SK-MEL-5 (cell line): Measurements from ENCODE around the gene SEPTIN5. TPM values are rescaled to one million over a fixed set of nuclear protein-coding genes. Genes with fewer than 3 reads are reported as not detected.

Experiments used
- DNase-seq: peaks from one replicate; pipeline ENCODE4 v3.0.0-alpha.2; 2016; ENCODE audit warnings: low read depth, low spot score
- in situ Hi-C: cut with HindIII; loops from 2 replicates; pipeline ENCODE4 v1.10.0; 2016; ENCODE audit warnings: low sequenced_read_pairs, high pct_unique_total_duplicates, low pct_unique_long_range_greater_than_20kb
- total RNA-seq: library from RNA; depleted of rRNA; stranded (reverse); fragments of >200 nt; shearing (Covaris generic); gene quantifications from 2 replicates; pipeline ENCODE4 v1.2.3, GENCODE V29; 2014

SEPTIN5 gene
- total RNA-seq, 1 experiment from 2014 or later: 16.3 TPM

DNA sequence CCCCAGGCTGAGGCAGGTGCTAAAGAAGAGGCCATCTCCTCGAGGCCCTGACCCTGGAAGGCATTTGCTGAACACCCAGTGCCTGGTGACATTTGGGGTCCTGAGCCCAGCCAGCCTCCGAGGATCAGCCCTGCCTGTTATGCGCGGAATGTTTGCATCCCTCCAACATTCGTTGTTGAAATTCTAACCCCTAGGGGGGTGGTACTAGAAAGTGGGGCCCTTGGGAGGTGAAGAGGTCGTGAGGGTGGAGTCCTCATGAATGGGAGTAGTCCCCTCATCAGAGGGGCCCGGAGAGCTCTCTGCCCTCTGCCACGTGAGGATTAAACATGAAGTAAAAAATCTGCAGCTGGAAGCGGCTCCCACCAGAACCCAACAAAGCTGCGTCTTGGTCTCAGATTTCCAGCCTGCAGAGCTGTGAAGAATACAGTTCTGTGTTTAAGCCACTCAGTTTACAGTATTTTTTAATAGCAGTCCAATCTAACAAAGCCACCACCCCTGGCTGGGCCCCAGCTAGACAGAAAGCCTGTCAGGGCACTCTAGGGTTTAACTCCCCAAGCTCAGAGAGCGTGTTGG is 35.3 kb upstream of the SEPTIN5 start:
- in situ Hi-C loops: no loop called here
- DNase-seq: no peak

DNA sequence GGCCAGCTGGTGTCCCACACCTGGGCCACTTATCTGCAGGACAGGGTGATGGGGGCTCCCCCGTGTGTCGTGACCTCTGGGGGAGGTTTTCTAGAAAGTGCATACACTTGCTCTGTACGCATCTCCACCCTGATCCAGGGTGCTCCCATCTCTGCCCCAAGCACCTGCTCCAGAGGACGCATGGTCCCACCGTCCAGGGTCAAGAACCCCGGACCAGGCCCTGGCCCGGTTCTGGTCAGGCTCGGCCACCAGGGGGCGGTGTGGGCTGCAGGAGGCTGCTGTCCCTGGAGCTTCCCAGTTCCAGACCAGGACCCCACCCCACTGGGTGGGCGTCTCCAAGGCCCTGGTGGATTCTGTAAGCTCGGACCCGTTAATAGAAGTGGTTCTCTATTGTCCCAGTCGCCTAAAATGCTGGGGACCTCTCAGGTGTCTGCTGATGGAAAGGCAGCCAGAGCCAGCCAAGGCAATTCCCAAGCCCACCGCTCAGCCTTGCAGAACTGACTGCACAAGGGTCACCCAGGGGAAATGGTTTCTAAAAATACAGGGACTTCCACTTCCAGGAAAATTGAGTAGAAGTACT is 34.7 kb upstream of the SEPTIN5 start:
- in situ Hi-C loops: no loop called here
- DNase-seq: peak; percentile 48

DNA sequence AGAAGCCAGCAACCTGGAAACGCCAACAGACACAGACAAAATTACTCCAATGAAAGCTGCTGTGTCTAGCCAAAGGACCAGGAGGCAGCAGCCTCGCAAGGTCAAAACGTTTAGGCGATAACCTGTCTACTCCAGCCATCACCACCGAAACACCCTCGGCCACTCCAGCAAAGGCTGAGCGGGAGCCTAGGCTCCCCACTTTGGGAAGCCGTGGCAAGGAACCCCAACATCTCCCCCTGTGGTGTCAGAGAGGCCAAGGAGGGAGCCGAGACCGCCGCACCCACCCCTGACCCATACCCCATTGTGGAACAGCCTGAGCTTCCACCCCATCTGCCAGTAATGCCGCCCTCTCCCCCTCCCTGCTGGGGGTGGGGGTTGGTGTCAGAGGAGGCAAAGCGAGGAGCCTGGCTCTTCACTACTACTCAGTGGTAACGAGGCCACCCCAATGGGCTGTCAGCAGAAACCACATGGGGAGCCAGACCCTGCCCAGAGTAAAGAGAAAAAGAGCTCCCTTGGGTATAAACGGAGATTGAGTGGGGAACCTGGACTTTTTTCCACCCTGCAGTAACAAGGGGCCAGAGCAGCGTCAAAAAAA is 33.9 kb upstream of the SEPTIN5 start:
- in situ Hi-C loops: no loop called here

DNA sequence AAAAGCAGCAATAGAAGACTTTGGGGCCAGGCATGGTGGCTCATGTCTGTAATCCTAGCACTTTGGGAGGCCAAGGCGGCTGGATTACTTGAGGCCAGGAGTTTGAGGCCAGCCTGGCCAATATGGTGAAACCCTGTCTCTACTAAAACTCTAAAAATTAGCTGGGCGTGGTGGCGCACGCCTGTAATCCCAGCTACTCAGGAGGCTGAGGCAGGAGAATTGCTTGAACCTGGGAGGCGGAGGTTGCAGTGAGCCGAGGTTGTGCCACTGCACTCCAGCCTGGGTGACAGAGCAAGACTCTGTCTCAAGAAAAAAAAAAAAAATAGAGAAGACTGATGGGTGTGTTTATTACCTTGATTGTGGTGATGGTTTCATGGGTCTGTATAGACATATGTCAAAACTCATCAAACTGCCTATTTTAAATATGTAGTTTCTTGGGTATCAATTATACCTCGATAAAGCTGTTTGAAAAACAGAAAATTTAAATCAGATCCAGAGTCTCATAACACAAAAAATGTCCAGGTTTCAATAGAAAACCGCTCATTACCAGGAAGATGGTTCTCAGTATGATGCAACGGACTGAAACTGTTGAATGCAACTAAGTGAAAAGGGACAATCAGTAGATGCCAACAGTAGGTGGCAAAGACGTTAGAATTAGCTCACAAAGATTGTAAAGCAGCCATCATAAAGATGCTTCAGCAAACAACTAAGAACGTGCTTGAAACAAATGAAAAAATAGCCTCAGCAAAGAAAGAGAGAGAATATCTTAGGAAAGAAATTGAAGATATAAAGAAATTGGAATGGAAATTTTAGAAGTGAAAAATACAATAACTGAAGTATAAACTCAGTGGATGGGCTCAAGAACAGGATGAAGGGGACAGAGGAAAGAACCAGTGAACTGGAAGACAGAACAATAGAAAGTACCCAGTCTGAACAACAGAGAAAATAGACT is 33.1 kb upstream of the SEPTIN5 start:
- in situ Hi-C loops: no loop called here
- DNase-seq: no peak

More for the DNA sequence above, 33.9 kb upstream of the SEPTIN5 start:
- no peak for DNase-seq

DNA sequence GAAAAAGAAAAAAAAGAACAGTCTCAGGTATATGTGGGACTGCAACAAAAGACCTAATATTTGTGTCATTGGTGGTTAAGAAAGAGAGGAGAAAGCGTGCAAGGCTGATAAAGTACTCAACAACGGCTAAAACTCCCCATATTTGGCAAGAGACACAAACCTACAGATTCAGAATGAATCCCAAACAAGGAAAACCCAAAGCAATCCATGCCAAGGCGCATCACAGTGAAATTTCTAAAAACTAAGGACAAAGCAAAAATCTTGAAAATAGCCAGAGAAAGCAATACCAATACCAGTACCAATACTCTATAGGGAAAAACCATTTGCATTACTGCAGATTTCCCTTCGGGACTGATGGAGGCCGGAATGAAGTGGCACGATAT is 32.4 kb upstream of the SEPTIN5 start:
- in situ Hi-C loops: no loop called here
- DNase-seq: no peak

DNA sequence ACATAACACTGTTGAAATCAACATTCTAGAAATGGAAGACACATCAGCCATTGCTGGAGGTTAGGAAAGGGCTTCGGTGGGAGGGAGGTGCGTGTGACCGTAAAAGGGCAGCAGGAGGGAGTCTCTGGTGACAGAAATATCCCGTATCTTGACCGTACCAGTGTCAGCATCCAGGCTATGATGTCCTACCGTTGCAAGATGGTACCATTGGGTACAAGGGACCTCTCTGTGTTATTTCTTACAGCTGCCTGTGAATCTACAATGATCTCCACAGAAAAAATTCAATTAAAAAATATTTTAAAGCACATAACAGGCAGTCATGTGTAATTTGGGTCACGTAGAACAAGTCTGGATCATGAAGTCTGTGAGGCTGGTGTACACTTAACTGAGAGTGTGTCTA is 27.4 kb upstream of the SEPTIN5 start:
- no peak for DNase-seq
- in situ Hi-C loops: no loop called here

DNA sequence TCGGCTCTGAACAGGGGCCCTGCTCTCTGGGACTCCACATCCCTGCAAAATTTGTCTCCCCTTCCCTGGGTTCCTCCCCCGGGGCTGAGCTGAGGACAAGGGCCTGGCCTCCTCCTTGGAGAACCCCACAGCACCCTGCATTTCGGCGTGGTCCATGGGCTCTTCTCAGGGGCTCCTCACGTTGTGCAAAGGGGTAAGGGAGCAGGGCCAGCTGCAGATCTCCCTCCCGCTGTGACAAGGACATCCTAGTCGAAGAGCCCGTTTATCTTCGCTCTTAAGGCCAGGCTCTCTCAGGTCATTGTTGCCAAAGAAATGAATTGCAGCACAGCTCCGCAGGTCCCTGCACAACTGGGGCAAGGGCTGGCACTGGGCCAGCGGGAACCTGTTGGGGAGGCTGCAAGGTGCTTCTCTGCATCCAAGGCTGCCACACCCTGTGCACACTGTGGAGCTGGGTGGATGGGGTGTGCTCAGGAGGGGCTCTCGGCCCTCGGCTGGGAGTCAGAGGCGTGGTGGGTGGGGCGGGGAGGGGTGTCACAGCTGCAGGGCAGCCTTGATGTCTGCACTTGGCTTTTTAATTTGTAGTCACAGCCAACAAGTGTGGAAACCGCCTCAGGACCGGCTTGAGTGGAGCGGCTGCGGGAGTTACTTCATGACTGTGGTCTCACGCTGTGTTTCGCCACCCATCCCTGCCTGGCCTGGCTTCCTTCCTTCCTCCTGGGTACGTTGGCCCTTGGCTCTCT is 26.6 kb upstream of the SEPTIN5 start:
- in situ Hi-C loops: no loop called here
- DNase-seq: no peak

DNA sequence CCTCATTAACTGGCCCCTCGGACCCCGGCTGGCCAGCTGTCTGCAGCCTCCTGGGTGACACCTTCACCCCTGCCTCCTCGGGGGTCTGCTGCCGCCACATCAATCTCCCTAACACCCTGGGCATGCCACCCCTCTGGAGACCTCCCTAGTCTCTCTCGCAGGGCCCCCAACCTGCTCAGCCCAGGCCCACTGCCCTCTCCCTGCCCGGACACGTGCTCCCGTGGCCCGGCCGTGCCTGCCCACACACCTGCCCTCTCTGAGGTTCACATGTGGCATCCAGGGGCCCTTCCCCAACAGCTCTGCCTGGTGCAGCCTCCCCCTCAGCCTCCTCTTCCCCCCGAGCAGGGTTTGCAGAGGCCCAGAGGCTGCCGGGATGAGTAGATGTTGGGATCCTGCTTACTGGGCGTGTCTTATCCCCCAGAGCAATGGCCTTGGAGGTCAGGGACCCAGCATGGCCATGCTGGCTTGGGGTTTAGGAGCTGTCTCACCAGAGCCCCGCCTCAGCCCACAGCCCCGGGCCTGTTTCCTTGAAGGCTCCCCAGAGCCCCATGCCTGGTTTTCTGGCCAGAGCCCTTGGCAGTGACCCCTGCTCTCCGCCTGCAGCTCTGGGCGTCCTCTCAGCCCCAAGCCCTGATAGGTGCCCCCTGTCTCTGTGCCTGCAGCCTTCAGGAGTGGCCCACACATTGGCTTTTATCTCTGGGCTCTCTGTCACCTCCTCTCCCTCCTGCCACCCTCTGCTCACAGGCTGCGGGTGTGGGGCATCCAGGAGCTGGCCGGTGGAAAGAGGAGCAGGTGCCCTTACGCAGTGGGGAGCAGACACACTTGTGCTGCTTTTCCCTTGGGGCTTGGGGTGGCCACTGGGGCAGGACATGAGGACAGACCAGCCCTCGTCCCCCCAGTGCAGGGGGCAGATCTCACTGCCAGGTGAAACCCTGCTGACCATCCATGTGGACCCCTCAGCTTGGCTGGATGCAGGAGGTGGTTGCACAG is 25.7 kb upstream of the SEPTIN5 start:
- DNase-seq: no peak
- in situ Hi-C loops: no loop called here

DNA sequence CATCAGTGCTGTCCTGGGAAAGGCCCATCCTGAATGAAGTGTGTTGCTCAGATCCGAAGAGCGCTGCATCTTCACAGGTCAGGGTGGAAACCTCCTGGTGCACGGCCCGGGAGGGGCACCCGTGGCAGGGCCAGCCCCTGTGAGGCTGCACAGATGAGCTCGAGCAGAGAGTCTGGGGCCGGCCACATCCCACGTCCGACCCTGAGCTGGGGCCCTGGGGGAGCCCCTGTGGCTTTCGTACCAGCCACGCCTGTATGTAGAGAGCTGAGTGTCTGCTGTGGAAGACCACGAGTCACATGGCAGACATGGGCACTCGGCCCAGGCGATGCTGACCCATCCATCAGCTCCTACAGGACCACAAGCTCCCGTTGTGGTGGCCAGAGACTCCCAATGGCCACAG is 24.9 kb upstream of the SEPTIN5 start:
- DNase-seq: no peak
- in situ Hi-C loops: no loop called here

DNA sequence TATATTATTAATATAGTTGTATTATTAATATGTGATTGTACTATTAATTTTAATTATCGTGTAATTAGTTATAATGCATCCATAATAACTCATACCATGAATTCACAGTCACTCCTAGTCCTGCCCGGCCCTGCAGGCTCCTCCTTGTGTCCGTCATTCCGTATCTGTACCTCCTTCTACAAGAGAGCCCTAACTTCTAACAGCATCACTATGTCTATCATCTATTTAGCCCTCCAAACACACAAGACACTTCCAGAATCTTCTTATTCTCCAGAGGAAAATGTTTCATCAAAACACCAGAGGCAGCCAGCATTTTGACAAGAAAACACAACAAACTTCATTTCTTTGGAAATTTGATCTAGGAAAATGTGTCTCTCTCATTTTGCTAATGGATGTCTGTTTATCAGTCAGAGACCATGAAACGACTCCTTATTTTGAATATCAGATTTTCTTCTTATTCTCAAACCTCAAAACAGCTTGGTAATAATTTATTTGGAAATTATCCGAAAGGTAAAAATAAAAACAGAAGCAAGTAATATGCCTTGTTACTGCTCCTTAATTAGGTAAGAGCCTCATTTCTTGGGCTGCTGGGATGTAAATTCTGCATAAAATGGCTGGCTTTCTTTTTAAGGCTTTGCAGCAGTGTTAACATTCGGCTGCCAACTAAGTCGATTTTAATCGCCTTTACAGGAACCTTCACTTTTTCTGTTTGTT is 23.1 kb upstream of the SEPTIN5 start:
- in situ Hi-C loops: no loop called here
- DNase-seq: no peak

DNA sequence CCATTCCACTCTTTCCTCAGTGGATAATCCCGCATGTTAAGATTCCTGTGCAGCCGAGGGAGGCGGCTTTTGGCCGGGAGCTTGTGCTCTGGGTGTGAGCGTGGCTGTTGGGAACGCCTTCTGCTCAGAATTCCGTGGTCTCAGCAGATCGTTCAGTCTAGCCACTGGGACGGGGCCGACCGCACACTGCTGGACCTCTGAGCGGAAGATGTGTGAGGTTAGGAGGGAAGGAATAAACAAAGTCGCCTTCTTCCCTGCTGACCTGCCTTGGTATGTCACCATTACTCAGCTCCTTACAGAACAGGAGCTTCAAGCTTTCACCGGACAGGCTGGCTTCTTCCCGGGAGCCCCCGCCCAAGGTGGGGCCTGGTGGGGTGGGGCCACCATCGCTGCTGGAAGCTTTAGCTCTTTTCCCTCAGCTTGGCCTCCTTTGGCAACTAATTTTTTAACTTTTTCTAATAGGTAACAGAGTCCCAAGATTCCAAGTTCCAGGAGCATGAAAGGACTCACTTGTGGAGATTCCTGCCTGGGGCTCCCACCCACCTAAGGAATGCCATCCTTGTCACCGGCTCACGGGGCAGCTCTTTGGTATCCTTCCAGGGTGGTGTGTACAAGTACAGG is 22.5 kb upstream of the SEPTIN5 start:
- in situ Hi-C loops: no loop called here
- DNase-seq: peak; percentile 86

DNA sequence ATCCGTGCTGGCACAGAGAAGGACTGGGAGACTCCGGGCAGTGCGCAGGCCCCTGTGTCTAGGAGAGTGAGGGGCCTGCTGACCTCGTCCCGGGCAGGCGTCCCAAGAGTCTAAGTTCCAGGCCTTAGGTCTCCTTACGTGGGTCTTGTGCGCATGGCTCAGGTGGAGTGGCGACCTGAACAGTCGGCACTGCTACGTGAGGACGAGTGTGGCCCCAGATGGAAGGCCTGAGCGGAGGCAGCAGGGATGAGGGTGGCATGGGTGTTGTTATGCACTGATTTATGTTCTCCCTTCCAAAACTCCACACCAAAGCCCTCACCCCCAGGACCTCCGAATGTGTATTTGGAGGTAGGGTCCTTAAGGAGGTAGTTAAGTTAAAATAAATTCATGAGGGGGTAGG is 20.7 kb upstream of the SEPTIN5 start:
- DNase-seq: no peak
- in situ Hi-C loops: no loop called here

DNA sequence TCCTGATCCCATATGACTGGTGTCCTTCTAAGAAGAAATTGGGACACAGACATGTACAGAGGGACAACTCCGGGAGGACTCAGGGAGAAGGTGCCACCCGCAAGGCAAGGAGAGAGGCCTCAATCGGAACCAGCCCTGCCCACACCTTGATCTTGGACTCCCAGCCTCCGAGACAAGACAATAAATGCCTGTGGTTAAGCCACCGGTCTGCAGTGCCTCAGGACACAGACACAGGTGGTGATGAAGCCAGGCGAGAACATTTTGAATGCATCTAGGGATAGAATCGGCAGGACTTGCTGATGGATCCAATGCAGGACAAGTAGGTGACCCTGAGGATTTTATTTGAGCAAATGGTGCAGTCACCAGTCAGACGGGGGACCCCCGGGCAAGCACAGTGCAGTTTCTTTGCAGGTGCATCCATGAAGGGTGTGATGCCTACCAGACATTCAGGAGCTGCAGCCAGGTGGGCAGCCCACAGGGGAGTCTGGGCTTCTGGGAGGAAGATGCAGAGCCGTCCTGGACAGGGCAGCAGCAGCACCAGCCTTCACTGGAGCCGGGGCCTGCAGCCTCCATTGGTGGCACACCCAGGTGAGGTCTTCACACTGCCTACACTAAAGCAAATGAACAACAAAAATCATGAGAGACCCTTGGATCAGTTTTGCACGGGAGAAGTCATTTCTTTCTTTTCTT is 20.2 kb upstream of the SEPTIN5 start:
- in situ Hi-C loops: no loop called here
- DNase-seq: no peak

DNA sequence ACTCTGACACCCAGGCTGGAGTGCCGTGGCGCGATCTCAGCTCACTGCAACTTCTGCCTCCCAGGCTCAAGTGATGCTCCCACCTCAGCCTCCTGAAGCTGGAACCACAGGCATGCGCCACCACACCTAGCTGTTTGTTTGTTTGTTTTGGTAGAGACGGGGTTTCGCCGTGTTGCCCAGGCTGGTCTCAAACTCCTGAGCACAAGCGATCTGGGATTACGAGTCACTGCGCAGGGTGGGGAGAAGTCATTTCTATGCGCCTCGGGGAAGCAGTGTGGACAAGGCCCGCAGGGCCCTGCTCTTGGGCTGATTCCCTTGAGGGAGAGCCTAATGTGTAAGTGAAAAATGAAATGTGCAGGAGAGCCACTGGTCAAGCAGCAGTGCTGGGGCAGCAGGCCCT is 19.6 kb upstream of the SEPTIN5 start:
- DNase-seq: no peak
- in situ Hi-C loops: no loop called here

DNA sequence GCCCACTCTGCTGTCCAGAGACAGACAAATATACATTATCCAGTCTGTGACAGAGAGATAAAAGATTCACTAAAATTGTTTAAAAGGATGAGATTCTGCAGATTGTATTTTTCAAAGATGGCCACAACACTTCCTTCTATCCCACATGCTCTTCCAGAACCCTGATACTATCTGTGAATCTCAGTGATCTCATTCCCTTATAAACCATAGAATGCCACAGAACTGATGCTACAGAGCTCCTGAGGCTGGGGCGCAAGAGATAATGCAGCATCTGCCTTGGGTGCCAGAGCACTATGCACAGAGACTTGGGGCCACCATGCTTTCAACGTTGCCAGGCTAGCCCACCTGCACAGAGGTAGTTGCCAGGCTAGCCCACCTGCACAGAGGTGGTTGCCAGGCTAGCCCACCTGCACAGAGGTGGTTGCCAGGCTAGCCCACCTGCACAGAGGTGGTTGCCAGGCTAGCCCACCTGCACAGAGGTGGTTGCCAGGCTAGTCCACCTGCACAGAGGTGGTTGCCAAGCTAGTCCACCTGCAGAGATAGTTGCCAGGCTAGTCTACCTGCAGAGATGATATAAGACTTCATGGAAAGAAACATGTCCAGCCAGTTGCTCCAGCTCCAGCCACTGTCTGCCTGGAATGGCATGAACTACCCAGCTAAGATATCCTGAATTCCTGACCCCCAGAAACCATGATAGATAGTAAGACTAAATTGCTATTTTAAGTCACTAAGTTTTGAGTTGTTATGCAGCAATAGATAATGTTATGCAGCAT is 17.6 kb upstream of the SEPTIN5 start:
- DNase-seq: no peak
- in situ Hi-C loops: no loop called here
